Astrocyte (in vitro differentiated cells and primary cell): ENCODE results near the gene BAZ1B. TPM values are rescaled to one million over a fixed set of nuclear protein-coding genes. Genes with fewer than 3 reads are reported as not detected.

Experiments
- DNase-seq: peaks from one replicate; pipeline ENCODE4 v3.0.0-alpha.2; 2010; ENCODE audit warnings: low read depth
- FAIRE-seq: peaks from 2 replicates; lab custom pipeline; 2011; peaks lifted over from hg19 to GRCh38; lab: Jason Lieb, UNC
- H2AFZ ChIP-seq: 2 replicates; pipeline ENCODE4 v1.6.0; 2012; ENCODE audit warnings: low read depth, low read length, inconsistent platforms
- H3K27ac ChIP-seq: 2 replicates; pipeline ENCODE4 v1.5.1; 2011; ENCODE audit warnings: low read depth, low read length, inconsistent platforms
- H3K27me3 ChIP-seq: 2 replicates; pipeline ENCODE4 v1.6.0; 2011; ENCODE audit warnings: low read length, inconsistent platforms; ENCODE audit not compliant: insufficient read depth
- H3K36me3 ChIP-seq: 2 replicates; pipeline ENCODE4 v1.5.1; 2011; ENCODE audit warnings: low read length, inconsistent platforms; ENCODE audit not compliant: insufficient read depth
- H3K4me1 ChIP-seq: 2 replicates; pipeline ENCODE4 v1.5.1; 2011; ENCODE audit warnings: low read length, inconsistent platforms; ENCODE audit not compliant: insufficient read depth
- H3K4me2 ChIP-seq: 2 replicates; pipeline ENCODE4 v1.6.0; 2012; ENCODE audit warnings: low read length, inconsistent platforms
- H3K4me3 ChIP-seq: 2 replicates; pipeline ENCODE4 v1.5.1; 2011; ENCODE audit warnings: low read depth, mild to moderate bottlenecking, low read length, inconsistent platforms; ENCODE audit not compliant: insufficient read depth
- H3K79me2 ChIP-seq: 2 replicates; pipeline ENCODE4 v1.6.0; 2012; ENCODE audit warnings: mild to moderate bottlenecking, low read length, inconsistent platforms; ENCODE audit not compliant: insufficient read depth
- H3K9ac ChIP-seq: 2 replicates; pipeline ENCODE4 v1.6.0; 2012; ENCODE audit warnings: mild to moderate bottlenecking, low read length, inconsistent platforms
- H3K9me3 ChIP-seq: 2 replicates; pipeline ENCODE4 v1.5.1; 2012; ENCODE audit warnings: low read depth, mild to moderate bottlenecking, low read length, inconsistent platforms; ENCODE audit not compliant: insufficient read depth
- H4K20me1 ChIP-seq: 2 replicates; pipeline ENCODE4 v1.6.0; 2012; ENCODE audit warnings: low read length, inconsistent platforms; ENCODE audit not compliant: insufficient read depth
- H3K27ac Mint-ChIP-seq: one replicate; pipeline ENCODE4 v1.8.0; 2021; ENCODE audit warnings: mild to moderate bottlenecking, mixed read lengths; ENCODE audit not compliant: unreplicated experiment
- H3K27me3 Mint-ChIP-seq: one replicate; pipeline ENCODE4 v1.8.0; 2021; ENCODE audit warnings: low read depth, mixed read lengths; ENCODE audit not compliant: unreplicated experiment
- H3K36me3 Mint-ChIP-seq: one replicate; pipeline ENCODE4 v1.8.0; 2021; ENCODE audit warnings: low read depth, mixed read lengths; ENCODE audit not compliant: unreplicated experiment
- H3K4me1 Mint-ChIP-seq: one replicate; pipeline ENCODE4 v1.8.0; 2021; ENCODE audit warnings: low read depth, mixed read lengths; ENCODE audit not compliant: unreplicated experiment
- H3K4me3 Mint-ChIP-seq: one replicate; pipeline ENCODE4 v1.8.0; 2021; ENCODE audit warnings: mild to moderate bottlenecking, moderate library complexity, mixed read lengths; ENCODE audit not compliant: unreplicated experiment
- H3K9me3 Mint-ChIP-seq: one replicate; pipeline ENCODE4 v1.8.0; 2021; ENCODE audit warnings: mild to moderate bottlenecking, mixed read lengths; ENCODE audit not compliant: unreplicated experiment
- CTCF ChIP-seq: IDR thresholded peaks from 2 replicates; pipeline ENCODE4 v1.5.1; 2011; ENCODE audit warnings: low read depth, mild to moderate bottlenecking, inconsistent platforms, low read length, moderate library complexity; ENCODE audit not compliant: insufficient read depth
- EZH2 ChIP-seq: IDR thresholded peaks from 2 replicates; pipeline ENCODE4 v1.6.1; 2012; ENCODE audit warnings: mild to moderate bottlenecking, low read length, inconsistent platforms; ENCODE audit not compliant: insufficient read depth
- total RNA-seq: library from RNA; stranded (reverse); gene quantifications from 2 replicates; pipeline ENCODE4 v1.2.1, GENCODE V29; 2021

The BAZ1B gene
- total RNA-seq, 1 donor from 2014 or later: 62.5 TPM

DNA sequence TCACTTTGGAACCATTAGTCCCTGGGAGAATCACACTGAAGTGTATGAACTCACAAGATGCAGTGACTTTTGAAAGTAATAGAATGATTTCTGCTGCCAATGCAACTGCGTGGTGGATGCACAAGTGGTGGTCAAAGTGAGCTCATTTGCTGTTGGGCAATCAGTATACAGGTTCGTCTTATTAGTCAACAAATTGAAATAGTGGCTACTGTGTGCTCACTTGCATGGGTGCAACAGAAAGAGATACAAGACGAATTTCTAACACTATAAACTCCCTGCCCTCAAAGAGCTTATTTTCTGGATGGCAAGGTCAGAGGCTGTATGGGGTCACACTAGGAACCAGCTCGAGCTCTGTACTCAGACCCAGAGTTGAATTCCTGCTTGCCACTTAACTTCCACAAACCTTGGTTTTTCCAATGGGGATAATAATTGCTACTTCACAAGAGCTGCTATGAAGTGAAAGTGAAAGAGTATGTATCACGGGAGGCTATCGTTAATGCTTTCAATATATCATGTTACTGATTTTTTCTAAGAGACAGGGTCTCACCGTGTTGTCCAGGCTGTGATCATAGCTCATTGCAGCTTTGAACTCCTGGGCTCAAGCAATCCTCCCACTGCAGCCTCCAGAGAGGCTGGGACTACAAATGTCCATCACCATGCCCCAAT, 43.7 kb upstream of the BAZ1B start:
- Histone ChIP-seq H3K9ac (no peak overlapping the region), H3K4me1 (no peaks in the 10 kb centered on the region), H3K79me2 (no peaks in the 10 kb centered on the region), H3K9me3 (no peaks in the 10 kb centered on the region), H3K4me2 (no peak overlapping the region), H3K4me3 (no peak overlapping the region), H3K27ac (no peak overlapping the region), H3K36me3 (peaks cover 20% of the 10 kb centered on the region), H2AFZ (no peak overlapping the region), H3K27me3 (no peaks in the 10 kb centered on the region), H4K20me1 (peaks cover 29% of the 10 kb centered on the region)
- TF ChIP-seq CTCF (no peak), EZH2 (no peak)
- Mint-ChIP-seq H3K27ac (no peak overlapping the region), H3K27me3 (no peaks in the 10 kb centered on the region), H3K4me1 (no peaks in the 10 kb centered on the region), H3K36me3 (peaks cover 10% of the 10 kb centered on the region), H3K9me3 (no peaks in the 10 kb centered on the region), H3K4me3 (no peak overlapping the region)
- FAIRE-seq (no peak), DNase-seq (no peak)

DNA sequence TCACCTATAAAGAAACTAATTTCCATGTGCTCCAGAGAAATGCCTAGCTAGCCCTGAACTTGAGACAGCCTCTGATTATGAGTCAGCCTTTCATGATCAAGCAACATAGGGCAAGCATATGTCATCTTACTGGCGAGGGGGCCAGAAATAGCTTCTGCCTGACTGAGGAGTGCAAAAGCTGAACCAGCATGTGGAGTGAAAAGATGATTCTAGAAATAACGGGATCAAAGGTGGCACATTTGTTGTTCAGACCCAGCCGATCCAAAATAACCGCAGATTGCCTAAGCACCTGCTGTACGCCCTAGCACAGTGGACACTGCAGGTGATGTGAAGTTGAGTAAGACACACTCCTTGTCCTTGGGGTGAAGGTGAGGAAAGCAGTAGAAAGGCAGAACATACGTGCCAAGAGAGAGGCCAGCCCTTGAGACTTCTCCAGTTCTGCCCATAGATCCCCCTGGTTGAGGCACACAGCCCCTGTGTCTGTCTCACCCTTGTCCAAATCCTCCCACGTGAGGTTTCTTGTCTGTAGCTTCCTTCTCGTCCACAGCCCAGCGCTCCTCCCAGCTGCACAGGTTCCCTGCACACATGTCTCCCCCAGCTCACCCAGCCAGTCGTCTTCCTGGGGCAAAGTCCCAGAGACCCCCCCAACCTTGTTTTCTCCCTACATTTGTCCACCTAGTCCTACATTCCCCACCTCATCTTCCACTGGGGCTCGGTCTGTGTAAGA, 38.2 kb upstream of the BAZ1B start:
- peaks cover 11% of the 10 kb centered on the region for H3K4me1 ChIP-seq
- no peaks in the 10 kb centered on the region for H3K9me3 ChIP-seq
- TF ChIP-seq EZH2 (no peak), CTCF (no peak)
- Mint-ChIP-seq H3K4me1 (peaks cover 17% of the 10 kb centered on the region), H3K27ac (peak overlapping the region; percentile 83), H3K36me3 (no peaks in the 10 kb centered on the region), H3K9me3 (no peaks in the 10 kb centered on the region), H3K27me3 (peaks cover 3% of the 10 kb centered on the region), H3K4me3 (peak overlapping the region; percentile 43)
- FAIRE-seq: no peak
- H2AFZ ChIP-seq: peak overlapping the region; percentile 55
- no peaks in the 10 kb centered on the region for H3K27me3 ChIP-seq
- no peaks in the 10 kb centered on the region for H3K36me3 ChIP-seq
- peaks cover 17% of the 10 kb centered on the region for H3K79me2 ChIP-seq
- peak overlapping the region; percentile 16 for H3K9ac ChIP-seq
- peak; percentile 83 for DNase-seq
- H3K27ac ChIP-seq: peak overlapping the region; percentile 47
- H3K4me3 ChIP-seq: no peak overlapping the region
- H3K4me2 ChIP-seq: peak overlapping the region; percentile 69
- peaks cover 16% of the 10 kb centered on the region for H4K20me1 ChIP-seq
